Adipocyte (in vitro differentiated cells): ENCODE results near the gene KRTAP4-6.
"Not testable (repeated sequence)": the region's sequence is repeated elsewhere in the genome, so short reads cannot be mapped to it uniquely, and the experiment has no call there.

Experiments used
- DNase-seq: peaks from one replicate; pipeline ENCODE4 v3.0.0-alpha.2; 2015; ENCODE audit warnings: low read depth
- H3K27me3 ChIP-seq: replicated peaks from 2 replicates; pipeline ENCODE4 v1.7.0; 2013; ENCODE audit warnings: mild to moderate bottlenecking, low read length, moderate library complexity; ENCODE audit not compliant: control insufficient read depth, insufficient read depth
- H3K36me3 ChIP-seq: 2 replicates; pipeline ENCODE4 v1.7.0; 2013; ENCODE audit warnings: low read length, mild to moderate bottlenecking, moderate library complexity; ENCODE audit not compliant: control insufficient read depth, insufficient read depth, severe bottlenecking
- H3K4me1 ChIP-seq: 2 replicates; pipeline ENCODE4 v1.7.0; 2013; ENCODE audit warnings: mild to moderate bottlenecking, low read length, moderate library complexity; ENCODE audit not compliant: control insufficient read depth, insufficient read depth
- H3K4me3 ChIP-seq: 2 replicates; pipeline ENCODE4 v1.7.0; 2013; ENCODE audit warnings: mild to moderate bottlenecking, low read length, moderate library complexity
- H3K9ac ChIP-seq: 2 replicates; pipeline ENCODE4 v1.7.0; 2013; ENCODE audit warnings: mild to moderate bottlenecking, low read length, moderate library complexity
- H3K9me3 ChIP-seq: 2 replicates; pipeline ENCODE4 v1.7.0; 2013; ENCODE audit warnings: mild to moderate bottlenecking, low read length, moderate library complexity; ENCODE audit not compliant: control insufficient read depth

The KRTAP4-6 gene

DNA sequence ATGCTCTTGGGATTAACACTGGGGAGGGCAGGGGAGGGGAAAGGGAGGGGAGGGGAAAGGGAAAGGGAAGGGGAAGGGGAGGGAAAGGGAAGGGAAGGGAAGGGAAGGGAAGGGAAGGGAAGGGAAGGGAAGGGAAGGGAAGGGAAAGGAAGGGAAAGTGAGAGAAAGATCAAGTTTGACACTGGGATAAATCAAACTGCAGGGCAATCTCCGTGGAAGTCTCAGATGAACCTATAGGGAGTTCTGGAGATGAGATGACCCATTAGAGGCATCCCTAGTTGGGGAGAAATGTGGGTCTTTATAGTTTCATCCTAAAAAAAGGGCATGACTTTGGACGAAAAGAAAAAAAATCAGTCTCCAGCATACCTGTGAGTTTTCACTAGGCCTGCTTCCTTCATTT is 18.6 kb downstream of the KRTAP4-6 start:
- Histone ChIP-seq H3K9me3 (no peaks in the 10 kb centered on the region), H3K27me3 (no peaks in the 10 kb centered on the region), H3K9ac (no peak overlapping the region), H3K36me3 (no peaks in the 10 kb centered on the region), H3K4me3 (no peak overlapping the region), H3K4me1 (peaks cover 2% of the 10 kb centered on the region)
- no peak for DNase-seq

DNA sequence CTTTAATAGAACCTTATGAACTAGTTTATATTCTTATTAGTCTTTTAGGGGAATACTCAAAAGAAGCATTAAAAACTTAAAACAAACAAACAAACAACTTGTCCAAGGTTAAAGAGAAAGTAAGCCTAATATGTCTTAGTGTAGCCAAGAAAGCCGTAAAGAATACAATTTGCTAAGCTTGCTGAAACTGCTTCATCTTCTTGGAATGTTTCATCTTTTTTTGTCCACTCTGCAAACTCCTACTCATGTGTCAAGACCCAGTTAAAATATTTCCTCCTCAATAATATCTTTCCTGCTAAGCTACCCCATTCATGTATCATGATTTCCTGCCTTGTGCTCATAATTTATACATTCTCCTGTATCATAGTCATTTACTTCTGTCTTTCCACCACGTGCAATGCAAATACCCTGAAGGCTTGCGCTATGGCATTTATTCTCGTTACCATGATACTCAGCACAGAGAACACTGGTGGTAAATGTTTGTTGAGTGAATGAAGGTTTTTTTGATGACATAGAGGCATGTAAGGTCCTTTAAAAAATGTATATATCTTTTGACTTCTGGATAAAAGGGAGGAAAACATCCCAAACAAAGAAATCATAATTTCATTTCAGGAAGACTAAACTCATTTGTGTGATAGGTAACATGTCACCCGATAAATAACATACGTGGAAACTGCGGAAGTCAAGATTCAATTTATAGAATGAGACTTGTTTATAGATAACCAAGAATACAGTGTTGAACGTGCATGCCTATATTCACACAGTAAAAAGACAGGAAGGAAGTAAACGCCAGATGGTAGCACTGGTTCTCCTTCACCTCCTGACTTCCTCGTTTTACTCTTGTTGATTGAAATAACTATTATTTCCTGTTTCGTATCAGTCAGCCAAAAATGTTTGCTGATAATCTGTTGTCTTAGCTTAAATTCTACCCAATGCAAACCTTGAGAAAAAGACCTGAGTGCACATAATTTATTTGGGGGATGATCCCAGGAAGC is 20.4 kb downstream of the KRTAP4-6 start:
- DNase-seq: peak; percentile 46
- not testable (repeated sequence) for H3K4me1 ChIP-seq, H3K36me3 ChIP-seq, H3K9ac ChIP-seq, H3K9me3 ChIP-seq, H3K4me3 ChIP-seq, H3K27me3 ChIP-seq

GRCh38 chr17:41118721-41119120 is 21.6 kb downstream of the KRTAP4-6 start:
- H3K36me3 ChIP-seq: no peaks in the 10 kb centered on the region

DNA sequence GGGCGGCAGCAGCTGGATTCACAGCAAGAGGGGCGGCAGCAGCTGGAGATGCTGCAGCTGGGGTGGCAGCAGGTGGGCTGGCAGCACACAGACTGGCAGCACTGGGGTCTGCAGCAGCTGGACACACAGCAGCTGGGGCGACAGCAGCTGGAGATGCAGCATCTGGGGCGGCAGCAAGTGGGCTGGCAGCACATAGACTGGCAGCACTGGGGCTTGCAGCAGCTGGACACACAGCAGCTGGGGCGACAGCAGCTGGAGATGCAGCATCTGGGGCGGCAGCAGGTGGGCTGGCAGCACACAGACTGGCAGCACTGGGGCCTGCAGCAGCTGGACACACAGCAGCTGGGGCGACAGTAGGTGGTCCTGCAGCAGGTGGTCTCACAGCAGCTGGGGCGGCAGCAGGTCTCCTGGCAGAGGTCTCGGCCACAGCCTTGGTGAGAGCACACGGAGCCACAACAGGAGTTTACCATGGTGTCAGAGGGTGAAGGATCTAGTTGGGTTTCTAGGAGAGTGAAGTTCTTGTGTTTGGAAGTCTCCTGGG is 22.4 kb downstream of the KRTAP4-6 start, which contains the start of gene KRTAP4-11:
Gene KRTAP4-11, minus strand, starts transcription at position 528 of the 541 bp plus-strand sequence. Its CDS starts 58 bp downstream, at position 470.
- not testable (repeated sequence) for H3K9ac ChIP-seq, H3K9me3 ChIP-seq, DNase-seq, H3K36me3 ChIP-seq, H3K27me3 ChIP-seq, H3K4me1 ChIP-seq, H3K4me3 ChIP-seq

More at GRCh38 chr17:41118721-41119120, 21.6 kb downstream of the KRTAP4-6 start:
- H3K4me3 ChIP-seq: no peak overlapping the region
- no peaks in the 10 kb centered on the region for H3K27me3 ChIP-seq
- no peak overlapping the region for H3K9ac ChIP-seq
- DNase-seq: peak; percentile 47
- no peaks in the 10 kb centered on the region for H3K9me3 ChIP-seq
- no peaks in the 10 kb centered on the region for H3K4me1 ChIP-seq

GRCh38 chr17:41116297-41116696 is 24.0 kb downstream of the KRTAP4-6 start:
- DNase-seq: no peak
- Histone ChIP-seq H3K9ac (no peak overlapping the region), H3K27me3 (no peaks in the 10 kb centered on the region), H3K36me3 (no peaks in the 10 kb centered on the region), H3K4me1 (no peaks in the 10 kb centered on the region), H3K4me3 (no peak overlapping the region), H3K9me3 (peaks cover 10% of the 10 kb centered on the region)

- no peaks in the 10 kb centered on the region for H3K4me1 ChIP-seq
- no peaks in the 10 kb centered on the region for H3K36me3 ChIP-seq
- H3K4me3 ChIP-seq: peak overlapping the region; percentile 12
- H3K9me3 ChIP-seq: peaks cover 14% of the 10 kb centered on the region
- no peaks in the 10 kb centered on the region for H3K27me3 ChIP-seq
- no peak overlapping the region for H3K9ac ChIP-seq
- DNase-seq: no peak
Observed at GRCh38 chr17:41111151-41111885, 29.0 kb downstream of the KRTAP4-6 start.

DNA sequence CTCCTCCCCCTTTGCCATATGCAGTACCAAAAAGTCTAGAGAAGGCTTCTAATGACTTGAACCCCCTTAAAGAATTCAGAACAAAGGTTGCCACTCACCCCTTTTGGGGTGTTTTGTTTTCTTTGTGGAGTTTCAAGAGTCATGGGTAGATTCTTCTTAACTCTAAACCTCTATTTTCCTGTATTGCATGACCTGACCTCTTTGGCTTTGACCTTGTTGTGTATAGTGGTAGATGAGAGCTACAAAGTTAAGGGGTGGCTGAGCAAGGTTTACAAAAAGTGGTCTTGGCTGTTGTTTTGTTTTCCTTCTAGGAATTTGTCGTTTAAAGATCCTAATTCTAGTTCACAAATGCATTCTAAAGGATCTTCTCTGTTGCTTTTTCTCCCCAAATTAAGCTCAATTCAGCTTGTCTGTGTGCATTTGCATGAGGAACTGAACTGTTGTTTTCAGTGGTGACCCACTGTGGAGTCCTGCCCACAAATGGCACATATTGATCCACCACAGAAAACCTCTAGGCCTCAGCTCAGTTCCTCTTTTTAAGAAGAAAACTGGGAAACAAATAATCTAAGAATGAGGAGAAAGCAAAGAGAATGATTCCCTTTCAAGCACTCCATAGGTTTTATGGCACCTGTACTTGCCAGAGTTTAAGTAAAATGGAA is 31.5 kb downstream of the KRTAP4-6 start:
- DNase-seq, H3K27me3 ChIP-seq, H3K4me1 ChIP-seq, H3K4me3 ChIP-seq, H3K9ac ChIP-seq, H3K36me3 ChIP-seq: not testable (repeated sequence)
- H3K9me3 ChIP-seq: peaks cover 14% of the 10 kb centered on the region

DNA sequence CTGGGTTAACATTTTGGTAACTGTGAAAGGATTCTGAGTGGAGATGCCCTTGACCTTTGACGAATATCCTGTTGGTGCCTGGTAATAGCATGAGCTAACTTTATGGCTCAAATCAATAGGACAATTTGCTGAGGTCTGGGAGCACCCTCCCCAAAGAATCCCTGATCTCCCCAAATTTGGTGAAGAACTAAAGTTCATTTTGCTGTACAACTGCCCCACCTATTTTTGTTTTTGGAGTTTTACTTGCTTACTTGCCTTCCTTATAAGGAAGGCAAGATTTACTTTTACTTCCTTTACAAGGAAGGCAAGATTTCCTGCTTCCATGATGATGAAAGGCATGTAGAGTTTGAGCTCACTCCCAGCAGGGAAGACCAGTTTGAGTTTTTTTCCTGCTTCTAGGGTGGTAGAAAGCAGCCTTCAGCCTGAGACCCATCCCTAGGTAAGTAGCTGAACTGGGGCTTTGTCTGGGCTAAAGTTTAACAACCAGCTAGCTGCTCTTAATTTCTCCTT is 32.3 kb downstream of the KRTAP4-6 start:
- Histone ChIP-seq H3K9ac (no peak overlapping the region), H3K9me3 (peaks cover 9% of the 10 kb centered on the region), H3K27me3 (no peaks in the 10 kb centered on the region), H3K36me3 (no peaks in the 10 kb centered on the region), H3K4me3 (no peak overlapping the region), H3K4me1 (no peaks in the 10 kb centered on the region)
- DNase-seq: no peak

GRCh38 chr17:41105347-41105746 is 35.0 kb downstream of the KRTAP4-6 start, which contains the start of gene KRTAP4-9:
Gene KRTAP4-9 (plus strand): TSS chr17:41105389. CDS start chr17:41105389, 0 bp downstream.
- H3K27me3 ChIP-seq, H3K4me3 ChIP-seq, DNase-seq, H3K9me3 ChIP-seq, H3K36me3 ChIP-seq, H3K9ac ChIP-seq, H3K4me1 ChIP-seq: not testable (repeated sequence)

DNA sequence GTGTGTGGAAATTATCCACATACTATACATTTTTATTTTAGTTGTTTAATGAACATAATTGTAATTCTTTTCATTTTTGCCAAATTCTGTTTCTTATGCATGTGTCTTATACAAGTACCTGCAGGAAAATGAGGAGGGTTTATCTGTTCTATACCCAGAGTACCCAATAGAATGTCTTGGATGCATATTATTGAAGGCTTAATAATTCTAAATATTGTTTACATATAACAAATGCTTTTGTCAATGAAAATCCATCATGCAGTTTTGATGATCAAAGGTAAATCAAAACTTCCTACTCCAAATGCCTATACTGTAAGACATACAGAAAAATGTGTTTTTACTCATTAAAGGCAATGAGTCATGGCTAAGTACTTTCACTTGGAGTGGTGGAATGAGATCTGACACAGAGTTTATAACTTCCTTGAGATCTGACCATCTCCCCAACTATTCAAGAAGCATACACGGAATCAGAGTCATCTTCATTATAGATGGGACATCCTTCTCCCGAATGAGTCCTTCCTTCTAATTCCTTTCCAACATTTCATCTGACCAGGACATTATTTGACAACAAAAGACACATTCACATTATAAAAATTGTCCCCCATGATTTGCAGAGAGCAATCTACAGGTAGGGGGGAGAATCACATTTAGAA is 35.8 kb downstream of the KRTAP4-6 start:
- not testable (repeated sequence) for H3K36me3 ChIP-seq, DNase-seq, H3K27me3 ChIP-seq, H3K9me3 ChIP-seq, H3K9ac ChIP-seq, H3K4me3 ChIP-seq, H3K4me1 ChIP-seq
